Right lobe of liver (tissue), 4 donors: Measurements from ENCODE around the gene SLC16A9.

Experiments
- POLR2A ChIP-seq: fragments of 450-650 bp; IDR thresholded peaks from one replicate; pipeline ENCODE4 v1.6.1; 2017; ENCODE audit warnings: antibody characterized with exemption, mild to moderate bottlenecking
- TF ChIP-seq, protein P1 (sequence below), 4 donors: fragments of 200-600 bp in 3 of 4; fragments of 450-650 bp in 1 of 4; IDR thresholded peaks; one replicate each; pipeline versions ENCODE4 v1.5.1 to v1.8.0; 2016 to 2022; ENCODE audit warnings: antibody characterized with exemption in 4 of 4, mild to moderate bottlenecking in 2 of 4
- donor health status: DM: no; HTN: no; CAD: no.
- donor health status: DM: no; HTN: no; CAD: no.
- donor health status: DM: no; HTN: yes; CAD: no.

DNA sequence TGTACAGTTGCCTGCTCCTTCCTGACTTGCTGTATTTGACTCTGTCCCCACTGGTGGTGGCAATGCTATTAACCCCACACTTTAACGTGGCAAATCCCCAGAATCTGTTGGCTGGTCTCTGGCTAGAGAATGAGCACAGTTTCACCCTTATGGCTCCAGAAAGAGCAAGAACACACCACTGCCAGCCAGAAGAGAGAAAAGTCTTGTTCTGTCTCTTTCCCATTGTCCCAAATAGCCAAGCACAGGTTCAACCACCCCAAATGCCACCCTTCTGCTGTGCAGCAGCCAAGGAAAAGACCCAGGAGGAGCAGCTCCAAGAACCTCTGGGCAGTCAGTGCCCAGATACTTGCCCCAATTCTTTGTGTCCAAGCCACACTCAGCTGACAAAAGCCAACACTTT is 11.3 kb downstream of the SLC16A9 start:
- TF ChIP-seq, protein P1, sequence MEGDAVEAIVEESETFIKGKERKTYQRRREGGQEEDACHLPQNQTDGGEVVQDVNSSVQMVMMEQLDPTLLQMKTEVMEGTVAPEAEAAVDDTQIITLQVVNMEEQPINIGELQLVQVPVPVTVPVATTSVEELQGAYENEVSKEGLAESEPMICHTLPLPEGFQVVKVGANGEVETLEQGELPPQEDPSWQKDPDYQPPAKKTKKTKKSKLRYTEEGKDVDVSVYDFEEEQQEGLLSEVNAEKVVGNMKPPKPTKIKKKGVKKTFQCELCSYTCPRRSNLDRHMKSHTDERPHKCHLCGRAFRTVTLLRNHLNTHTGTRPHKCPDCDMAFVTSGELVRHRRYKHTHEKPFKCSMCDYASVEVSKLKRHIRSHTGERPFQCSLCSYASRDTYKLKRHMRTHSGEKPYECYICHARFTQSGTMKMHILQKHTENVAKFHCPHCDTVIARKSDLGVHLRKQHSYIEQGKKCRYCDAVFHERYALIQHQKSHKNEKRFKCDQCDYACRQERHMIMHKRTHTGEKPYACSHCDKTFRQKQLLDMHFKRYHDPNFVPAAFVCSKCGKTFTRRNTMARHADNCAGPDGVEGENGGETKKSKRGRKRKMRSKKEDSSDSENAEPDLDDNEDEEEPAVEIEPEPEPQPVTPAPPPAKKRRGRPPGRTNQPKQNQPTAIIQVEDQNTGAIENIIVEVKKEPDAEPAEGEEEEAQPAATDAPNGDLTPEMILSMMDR (IDR thresholded peaks at IDR 0.05): no peak
- TF ChIP-seq POLR2A: no peak
